ENCODE results near the gene PDGFD.

Gene PDGFD

GRCh38 chr11:103923451-103923931, 240.5 kb downstream of the PDGFD start:
- Mint-ChIP-seq H3K4me3 (no peak overlapping the region), H3K27me3 (no peaks in the 10 kb centered on the region), H3K4me1 (ENCODE audit: low read depth) (no peaks in the 10 kb centered on the region), H3K36me3 (ENCODE audit: low read depth) (no peaks in the 10 kb centered on the region), H3K9me3 (no peaks in the 10 kb centered on the region), H3K27ac (no peak overlapping the region)
- intact Hi-C loops (cut with micrococcal nuclease) = loop anchor here (10.0 kb wide), 1 partner anchor 1941 kb away; no protein-coding TSS in a partner anchor

GRCh38 chr11:103920933-103921332, 243.0 kb downstream of the PDGFD start:
- H3K27ac Mint-ChIP-seq = no peak overlapping the region
- intact Hi-C loops (cut with micrococcal nuclease) = loop anchor here (10.0 kb wide), 1 partner anchor 1944 kb away; no protein-coding TSS in a partner anchor
- H3K36me3 Mint-ChIP-seq (ENCODE audit: low read depth) = no peaks in the 10 kb centered on the region

GRCh38 chr11:103920449-103920848, 243.5 kb downstream of the PDGFD start:
- intact Hi-C loops (cut with micrococcal nuclease) = loop anchor here (10.0 kb wide), 1 partner anchor 1944 kb away; no protein-coding TSS in a partner anchor
- H3K9me3 Mint-ChIP-seq = no peaks in the 10 kb centered on the region
- H3K27me3 Mint-ChIP-seq = no peaks in the 10 kb centered on the region
- H3K4me3 Mint-ChIP-seq = no peak overlapping the region
- no peak overlapping the region for H3K27ac Mint-ChIP-seq
- no peaks in the 10 kb centered on the region for H3K36me3 Mint-ChIP-seq (ENCODE audit: low read depth)
- H3K4me1 Mint-ChIP-seq (ENCODE audit: low read depth) = no peaks in the 10 kb centered on the region

More at GRCh38 chr11:103920933-103921332, 243.0 kb downstream of the PDGFD start:
- H3K4me3 Mint-ChIP-seq = no peak overlapping the region
- no peaks in the 10 kb centered on the region for H3K9me3 Mint-ChIP-seq
- H3K27me3 Mint-ChIP-seq = no peaks in the 10 kb centered on the region
- no peaks in the 10 kb centered on the region for H3K4me1 Mint-ChIP-seq (ENCODE audit: low read depth)

GRCh38 chr11:103910721-103911120, 253.2 kb downstream of the PDGFD start:
- intact Hi-C loops (cut with micrococcal nuclease) = no loop called here
- no peak overlapping the region for H3K4me3 Mint-ChIP-seq

GRCh38 chr11:103907548-103908455, 256.1 kb downstream of the PDGFD start:
- no peaks in the 10 kb centered on the region for H3K27me3 Mint-ChIP-seq
- intact Hi-C loops (cut with micrococcal nuclease) = no loop called here
- no peak overlapping the region for H3K4me3 Mint-ChIP-seq
- peaks cover 16% of the 10 kb centered on the region for H3K9me3 Mint-ChIP-seq
- peaks cover 22% of the 10 kb centered on the region for H3K4me1 Mint-ChIP-seq (ENCODE audit: low read depth)
- no peak overlapping the region for H3K27ac Mint-ChIP-seq
- no peaks in the 10 kb centered on the region for H3K36me3 Mint-ChIP-seq (ENCODE audit: low read depth)

More at GRCh38 chr11:103910721-103911120, 253.2 kb downstream of the PDGFD start:
- H3K36me3 Mint-ChIP-seq (ENCODE audit: low read depth) = no peaks in the 10 kb centered on the region
- no peak overlapping the region for H3K27ac Mint-ChIP-seq
- H3K27me3 Mint-ChIP-seq = no peaks in the 10 kb centered on the region
- H3K4me1 Mint-ChIP-seq (ENCODE audit: low read depth) = peaks cover 22% of the 10 kb centered on the region
- peaks cover 41% of the 10 kb centered on the region for H3K9me3 Mint-ChIP-seq

- H3K36me3 Mint-ChIP-seq (ENCODE audit: low read depth) = no peaks in the 10 kb centered on the region
- H3K27me3 Mint-ChIP-seq = no peaks in the 10 kb centered on the region
- H3K9me3 Mint-ChIP-seq = peaks cover 10% of the 10 kb centered on the region
- H3K4me3 Mint-ChIP-seq = no peak overlapping the region
- peaks cover 22% of the 10 kb centered on the region for H3K4me1 Mint-ChIP-seq (ENCODE audit: low read depth)
- H3K27ac Mint-ChIP-seq = no peak overlapping the region
- intact Hi-C loops (cut with micrococcal nuclease) = no loop called here
Measured at GRCh38 chr11:103907136-103907535, 256.8 kb downstream of the PDGFD start.

GRCh38 chr11:103906291-103906867, 257.6 kb downstream of the PDGFD start:
- Mint-ChIP-seq H3K36me3 (ENCODE audit: low read depth) (no peaks in the 10 kb centered on the region), H3K27ac (no peak overlapping the region), H3K4me3 (no peak overlapping the region), H3K9me3 (peaks cover 2% of the 10 kb centered on the region), H3K4me1 (ENCODE audit: low read depth) (peaks cover 22% of the 10 kb centered on the region), H3K27me3 (no peaks in the 10 kb centered on the region)
- intact Hi-C loops (cut with micrococcal nuclease) = no loop called here

GRCh38 chr11:103904324-103904667, 259.7 kb downstream of the PDGFD start:
- Mint-ChIP-seq H3K27ac (no peak overlapping the region), H3K36me3 (ENCODE audit: low read depth) (no peaks in the 10 kb centered on the region), H3K4me1 (ENCODE audit: low read depth) (peaks cover 27% of the 10 kb centered on the region), H3K4me3 (no peak overlapping the region), H3K27me3 (no peaks in the 10 kb centered on the region), H3K9me3 (no peaks in the 10 kb centered on the region)
- intact Hi-C loops (cut with micrococcal nuclease) = no loop called here

- Mint-ChIP-seq H3K27ac (no peak overlapping the region), H3K4me3 (no peak overlapping the region), H3K36me3 (ENCODE audit: low read depth) (no peaks in the 10 kb centered on the region), H3K4me1 (ENCODE audit: low read depth) (peaks cover 31% of the 10 kb centered on the region), H3K9me3 (no peaks in the 10 kb centered on the region), H3K27me3 (no peaks in the 10 kb centered on the region)
- intact Hi-C loops (cut with micrococcal nuclease) = no loop called here
Measured at GRCh38 chr11:103903621-103904323, 260.2 kb downstream of the PDGFD start.

- H3K4me3 Mint-ChIP-seq = no peak overlapping the region
Measured at GRCh38 chr11:103902994-103903393, 261.0 kb downstream of the PDGFD start.

GRCh38 chr11:103901656-103902055, 262.3 kb downstream of the PDGFD start:
- no peaks in the 10 kb centered on the region for H3K36me3 Mint-ChIP-seq (ENCODE audit: low read depth)
- intact Hi-C loops (cut with micrococcal nuclease) = no loop called here
- no peaks in the 10 kb centered on the region for H3K27me3 Mint-ChIP-seq
- H3K4me1 Mint-ChIP-seq (ENCODE audit: low read depth) = peaks cover 35% of the 10 kb centered on the region
- H3K9me3 Mint-ChIP-seq = no peaks in the 10 kb centered on the region
- H3K4me3 Mint-ChIP-seq = no peak overlapping the region
- H3K27ac Mint-ChIP-seq = no peak overlapping the region

More at GRCh38 chr11:103902994-103903393, 261.0 kb downstream of the PDGFD start:
- peaks cover 38% of the 10 kb centered on the region for H3K4me1 Mint-ChIP-seq (ENCODE audit: low read depth)
- H3K27ac Mint-ChIP-seq = no peak overlapping the region
- no peaks in the 10 kb centered on the region for H3K36me3 Mint-ChIP-seq (ENCODE audit: low read depth)
- no peaks in the 10 kb centered on the region for H3K9me3 Mint-ChIP-seq
- no peaks in the 10 kb centered on the region for H3K27me3 Mint-ChIP-seq
- intact Hi-C loops (cut with micrococcal nuclease) = no loop called here

- intact Hi-C loops (cut with micrococcal nuclease) = no loop called here
- H3K36me3 Mint-ChIP-seq (ENCODE audit: low read depth) = no peaks in the 10 kb centered on the region
- no peak overlapping the region for H3K27ac Mint-ChIP-seq
- H3K4me3 Mint-ChIP-seq = no peak overlapping the region
- H3K4me1 Mint-ChIP-seq (ENCODE audit: low read depth) = peaks cover 28% of the 10 kb centered on the region
- no peaks in the 10 kb centered on the region for H3K9me3 Mint-ChIP-seq
- no peaks in the 10 kb centered on the region for H3K27me3 Mint-ChIP-seq
Measured at GRCh38 chr11:103898577-103899336, 265.2 kb downstream of the PDGFD start.

- Mint-ChIP-seq H3K36me3 (ENCODE audit: low read depth) (no peaks in the 10 kb centered on the region), H3K27me3 (no peaks in the 10 kb centered on the region), H3K27ac (peak overlapping the region; percentile 1), H3K4me3 (no peak overlapping the region), H3K4me1 (ENCODE audit: low read depth) (peaks cover 28% of the 10 kb centered on the region), H3K9me3 (no peaks in the 10 kb centered on the region)
- intact Hi-C loops (cut with micrococcal nuclease) = no loop called here
Measured at GRCh38 chr11:103898065-103898464, 265.9 kb downstream of the PDGFD start.

Measured in dendritic cell treated with granulocyte-macrophage colony-stimulating factor and Interleukin-4, amounts not matched to agents 40 ng/mL and 50 ng/mL, for 4 days (primary cell).